ENCODE measurements around the gene ECEL1.
"Not testable (repeated sequence)": the region's sequence is repeated elsewhere in the genome, so short reads cannot be mapped to it uniquely, and the experiment has no call there.

ECEL1 gene

GRCh38 chr2:232487385-232488096, at the start of gene ECEL1:
TSS of gene ECEL1 (minus strand) at chr2:232487834. CDS start at chr2:232486653, 1,181 bp downstream.
- FAIRE-seq: no peak

- no peak for FAIRE-seq
Observed at GRCh38 chr2:232537079-232537478, 49.4 kb upstream of the ECEL1 start.

GRCh38 chr2:232535761-232536530, 48.3 kb upstream of the ECEL1 start:
- no peak for FAIRE-seq

- no peak for FAIRE-seq
Observed at GRCh38 chr2:232534940-232535651, 47.5 kb upstream of the ECEL1 start.

- no peak for FAIRE-seq
Observed at GRCh38 chr2:232533944-232534710, 46.5 kb upstream of the ECEL1 start.

GRCh38 chr2:232532821-232533220, 45.2 kb upstream of the ECEL1 start:
- FAIRE-seq: not testable (repeated sequence)

GRCh38 chr2:232532419-232532818, 44.8 kb upstream of the ECEL1 start:
- FAIRE-seq: no peak

GRCh38 chr2:232530626-232531260, 43.1 kb upstream of the ECEL1 start:
- FAIRE-seq: no peak

- no peak for FAIRE-seq
Observed at GRCh38 chr2:232529806-232530547, 42.3 kb upstream of the ECEL1 start.

- FAIRE-seq: no peak
Observed at GRCh38 chr2:232528746-232529460, 41.3 kb upstream of the ECEL1 start.

- no peak for FAIRE-seq
Observed at GRCh38 chr2:232527905-232528470, 40.4 kb upstream of the ECEL1 start.

GRCh38 chr2:232526372-232526941, 38.8 kb upstream of the ECEL1 start:
- FAIRE-seq: no peak

GRCh38 chr2:232525791-232526371, 38.2 kb upstream of the ECEL1 start, which contains the start of gene CHRND:
TSS of gene CHRND (plus strand) at chr2:232526160. CDS start at chr2:232526216, 56 bp downstream.
- no peak for FAIRE-seq

GRCh38 chr2:232525199-232525598, 37.6 kb upstream of the ECEL1 start:
- FAIRE-seq: no peak

GRCh38 chr2:232524771-232525170, 37.1 kb upstream of the ECEL1 start:
- no peak for FAIRE-seq

GRCh38 chr2:232523682-232524597, 36.3 kb upstream of the ECEL1 start:
- FAIRE-seq: no peak

- no peak for FAIRE-seq
Observed at GRCh38 chr2:232523402-232523681, 35.7 kb upstream of the ECEL1 start.

- no peak for FAIRE-seq
Observed at GRCh38 chr2:232522623-232523401, 35.2 kb upstream of the ECEL1 start.
